Left lobe of liver (tissue), 2 donors: Measurements from ENCODE around the gene AGXT. TPM values are rescaled to one million over a fixed set of nuclear protein-coding genes. Genes with fewer than 3 reads are reported as not detected.
A peak's percentile ranks its signal among the peaks of the same experiment; 100 is the strongest.

Source experiments
- ATAC-seq: fragments of 200-7000 bp; cut with Tn5 transposase; one replicate; pipeline ENCODE4 v1.9.1; 2020; ENCODE audit warnings: mild to moderate bottlenecking, moderate library complexity
- DNase-seq: peaks from one replicate; pipeline ENCODE4 v3.0.0-alpha.2; 2020; ENCODE audit warnings: low spot score
- total RNA-seq: library from RNA; stranded (reverse); gene quantifications from one replicate; pipeline ENCODE4 v1.2.1, GENCODE V29; 2021
- donor health status: DM: no; HTN: no; CAD: no; lungs with moderate emphysema.
- donor health status: DM: no; HTN: yes; CAD: no.

Gene AGXT
- total RNA-seq, 1 donor from 2014 or later: 1,805 TPM

DNA sequence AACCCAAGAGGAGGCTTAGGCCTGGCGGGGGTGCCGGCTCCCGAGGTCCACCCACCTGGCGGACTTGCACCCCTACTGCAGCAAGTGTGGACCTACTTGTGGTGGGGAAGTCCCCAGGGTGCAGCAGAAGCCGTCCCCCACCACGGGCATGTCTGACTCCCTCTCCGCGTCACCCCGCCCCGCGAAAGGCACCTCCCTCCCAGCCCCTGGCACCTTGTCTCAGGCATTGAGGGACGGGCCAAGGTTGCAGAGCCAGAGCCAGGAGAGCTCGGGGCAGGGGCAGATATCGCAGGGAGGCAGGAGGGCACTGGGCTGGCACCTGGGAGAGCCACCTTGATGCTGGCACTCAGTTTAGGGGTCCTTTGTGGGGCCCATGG lies 56.6 kb downstream of the AGXT start:
- DNase-seq (peak; percentile 41), ATAC-seq (no peak)

DNA sequence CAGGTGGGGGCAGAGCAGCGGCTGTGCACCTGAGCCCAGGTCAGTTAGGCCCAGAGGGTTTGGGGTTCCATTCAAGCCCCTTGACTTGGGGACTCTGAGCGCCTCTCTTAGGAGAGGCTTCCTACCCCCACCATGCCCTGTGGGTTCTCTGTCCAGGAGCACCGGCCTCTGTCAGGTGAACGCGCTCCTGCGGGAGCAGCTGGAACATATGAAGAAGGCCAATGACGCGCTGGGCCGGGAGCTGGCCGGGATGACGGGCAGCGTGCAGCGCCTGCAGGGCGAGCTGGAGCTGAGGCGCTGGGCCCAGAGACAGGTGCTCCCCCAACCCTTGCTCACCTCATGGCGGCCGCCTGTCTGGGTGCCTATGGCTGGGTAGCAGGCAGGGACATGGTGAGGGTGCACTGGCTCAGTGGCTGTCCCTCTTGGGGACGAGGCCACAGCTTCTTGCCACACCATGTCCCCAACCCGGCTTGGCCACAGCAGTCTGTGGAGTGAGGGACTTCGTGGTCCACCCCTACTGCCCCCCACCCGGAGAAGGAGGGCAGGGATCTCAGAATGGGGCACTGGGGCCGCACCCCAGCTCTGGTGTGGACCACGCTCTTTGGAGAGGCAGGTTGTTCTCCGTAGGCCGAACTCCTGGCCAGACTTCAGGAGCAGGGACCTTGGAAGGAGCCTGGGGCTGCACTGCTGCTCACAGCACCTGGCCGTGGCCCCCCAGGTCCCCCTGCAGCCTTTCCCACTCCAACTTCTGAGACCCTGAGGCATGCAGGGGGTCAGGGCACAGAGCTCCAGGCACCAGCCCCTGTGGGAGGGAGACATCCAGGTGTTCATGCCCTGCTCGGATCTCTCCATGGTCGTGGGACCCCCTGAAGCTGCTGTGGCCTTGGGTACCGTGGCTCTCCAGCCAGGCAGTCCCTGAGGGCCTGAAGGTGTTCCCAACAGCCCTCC lies 57.2 kb downstream of the AGXT start:
- ATAC-seq: peak; percentile 41
- no peak for DNase-seq

DNA sequence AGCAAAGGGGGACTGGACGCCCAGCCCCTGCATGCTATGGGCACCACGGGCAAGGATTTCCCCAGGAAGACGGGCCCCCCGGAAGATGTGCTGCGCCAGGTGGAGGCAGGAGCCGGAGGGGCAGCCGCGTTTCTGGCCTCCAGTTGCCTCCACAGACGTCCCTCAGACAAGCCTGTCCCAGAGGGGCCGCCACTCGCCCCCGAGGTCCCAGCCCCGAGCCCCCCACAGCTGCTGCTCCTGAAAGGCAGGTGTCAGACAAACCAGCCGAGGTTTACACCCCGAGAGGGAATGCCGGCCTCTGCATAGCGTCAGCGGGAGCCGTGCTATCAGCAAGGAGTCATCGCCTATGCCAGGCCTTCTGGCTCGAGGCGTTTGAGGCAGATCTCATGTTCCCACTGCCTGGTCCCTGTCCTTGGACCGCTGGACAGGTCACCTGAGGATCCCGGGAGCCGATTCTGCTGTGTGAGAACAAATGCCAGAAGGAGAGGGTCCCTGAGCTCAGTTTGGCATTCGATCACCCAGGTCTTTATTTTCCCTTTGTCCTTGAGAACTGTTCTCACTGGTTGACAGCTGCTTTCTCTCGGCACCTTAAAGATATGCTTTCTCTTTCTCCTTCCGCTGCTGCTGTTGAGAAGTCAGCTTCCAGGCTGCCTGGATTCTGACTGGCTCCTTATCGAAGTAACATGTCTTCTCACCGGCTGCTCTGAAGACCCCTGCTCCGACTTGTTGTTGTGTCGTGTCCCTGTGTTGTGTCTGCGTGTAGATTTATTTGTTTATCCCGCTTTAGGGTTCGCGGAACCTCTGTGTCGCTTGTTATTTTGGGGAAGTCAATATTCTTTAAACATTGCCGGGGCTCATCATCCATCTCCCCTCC lies 58.1 kb downstream of the AGXT start:
- DNase-seq: peak; percentile 43
- no peak for ATAC-seq

DNA sequence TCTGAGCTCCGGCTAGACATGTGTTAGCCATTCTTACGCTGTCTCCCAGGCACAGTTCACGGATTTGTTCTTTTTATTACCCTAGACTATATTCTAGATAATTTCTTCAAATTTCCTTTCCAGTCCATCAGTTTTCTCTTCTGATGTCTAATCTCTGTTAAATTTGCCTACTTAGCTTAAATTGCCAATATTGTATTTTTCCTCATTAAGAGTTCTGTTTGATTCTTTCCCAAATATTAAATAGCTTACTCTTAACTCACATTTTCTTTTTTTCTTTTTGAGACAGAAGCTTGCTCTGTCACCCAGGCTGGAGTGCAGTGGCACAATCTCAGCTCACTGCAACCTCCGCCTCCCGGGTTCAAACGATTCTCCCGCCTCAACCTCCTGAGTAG lies 58.8 kb downstream of the AGXT start:
- no peak for DNase-seq
- ATAC-seq: no peak

DNA sequence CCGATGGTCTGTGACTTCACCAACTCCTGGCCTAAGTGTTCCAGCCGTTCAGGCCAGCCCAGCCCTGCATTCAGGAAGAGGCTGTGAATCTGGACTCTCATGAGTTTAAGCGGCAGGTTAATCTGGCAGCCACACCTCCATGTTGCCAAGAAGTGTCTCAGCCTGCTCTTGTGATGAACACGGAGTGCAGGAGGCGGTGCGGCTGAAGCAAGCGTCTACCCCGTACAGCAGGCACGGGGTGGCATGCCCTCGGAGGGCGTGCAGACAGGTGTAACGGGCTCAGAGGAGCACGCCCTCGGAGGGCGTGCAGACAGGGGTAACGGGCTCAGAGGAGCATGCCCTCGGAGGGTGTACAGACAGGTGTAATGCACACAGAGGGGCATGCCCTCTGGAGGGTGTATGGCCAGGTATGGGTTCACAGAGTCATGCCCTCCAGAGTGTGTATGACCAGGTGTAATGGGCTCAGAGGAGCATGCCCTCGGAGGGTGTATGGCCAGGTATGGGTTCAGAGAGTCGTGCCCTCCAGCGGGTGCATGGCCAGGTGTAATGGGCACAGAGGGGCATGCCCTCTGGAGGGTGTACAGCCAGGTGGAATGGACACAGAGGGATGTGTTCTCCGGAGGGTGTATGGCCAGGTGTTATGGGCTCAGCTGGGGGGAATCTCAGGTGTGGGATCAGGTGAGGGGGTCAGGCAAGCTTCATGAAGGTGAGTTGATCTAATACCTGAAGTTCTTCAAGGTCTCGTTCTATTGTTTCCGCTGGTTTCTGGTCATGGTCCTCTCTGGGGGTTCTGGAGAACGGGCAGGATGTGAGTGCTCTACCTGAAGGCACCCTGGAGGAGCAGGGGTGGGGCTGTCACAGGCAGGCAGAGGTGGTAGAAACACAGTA lies 60.1 kb downstream of the AGXT start:
- ATAC-seq: no peak
- DNase-seq: no peak

DNA sequence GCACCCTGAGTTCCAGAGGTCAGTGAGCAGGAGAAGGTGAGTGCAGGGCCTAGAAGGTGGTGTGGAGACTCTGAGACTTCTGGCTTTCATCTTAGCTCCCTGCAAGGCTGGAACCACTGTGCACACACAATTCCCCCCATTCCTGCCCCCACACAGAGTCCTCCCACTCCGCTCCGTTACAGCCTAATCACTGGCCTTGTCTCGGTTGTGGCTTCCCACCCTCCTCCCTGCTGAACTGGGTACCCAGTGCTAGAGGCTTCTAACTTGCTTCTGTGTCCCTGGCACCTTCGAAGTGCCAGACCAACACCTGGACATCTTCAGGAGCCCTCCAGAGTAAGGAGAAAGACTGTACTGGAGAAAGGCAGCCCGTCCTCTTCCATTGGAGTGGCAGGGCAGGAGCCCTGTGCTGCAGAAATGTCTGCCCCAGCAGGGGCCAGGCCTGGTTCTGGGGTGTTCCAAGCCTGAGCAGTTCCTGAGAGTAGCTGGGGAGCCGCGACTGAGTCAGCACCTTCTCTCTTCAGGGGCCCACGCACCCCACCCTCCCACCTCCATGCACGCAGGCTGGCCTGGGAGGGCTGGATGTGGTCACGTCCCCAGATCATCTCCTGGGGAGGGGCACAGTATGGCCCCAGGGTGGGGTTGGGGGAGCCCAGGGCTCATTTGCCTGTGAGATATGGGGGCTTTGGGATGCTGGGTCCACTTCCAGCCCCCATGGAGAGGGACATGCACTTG lies 60.9 kb downstream of the AGXT start:
- DNase-seq (no peak), ATAC-seq (no peak)

Other genes with a start within 250 kb of the AGXT start
- gene GPR35, start 243.3 kb upstream of the AGXT start, total RNA-seq: 0.53 TPM
- gene AQP12B, start 185.9 kb upstream of the AGXT start, total RNA-seq: not detected
- gene AQP12A, start 177.0 kb upstream of the AGXT start, total RNA-seq: not detected
- 1.1 TPM for gene KIF1A, start 48.6 kb upstream of the AGXT start, total RNA-seq
- gene MAB21L4, start 27.3 kb downstream of the AGXT start, total RNA-seq: 19.3 TPM
- gene CROCC2, start 37.5 kb downstream of the AGXT start, total RNA-seq: 0.05 TPM
- gene SNED1, start 129.8 kb downstream of the AGXT start, total RNA-seq: 34.9 TPM
- 15.4 TPM for gene MTERF4, start 233.5 kb downstream of the AGXT start, total RNA-seq